ENCODE measurements around the gene CYP4F12.
"Not testable (repeated sequence)": the region's sequence is repeated elsewhere in the genome, so short reads cannot be mapped to it uniquely, and the experiment has no call there.

The CYP4F12 gene

DNA sequence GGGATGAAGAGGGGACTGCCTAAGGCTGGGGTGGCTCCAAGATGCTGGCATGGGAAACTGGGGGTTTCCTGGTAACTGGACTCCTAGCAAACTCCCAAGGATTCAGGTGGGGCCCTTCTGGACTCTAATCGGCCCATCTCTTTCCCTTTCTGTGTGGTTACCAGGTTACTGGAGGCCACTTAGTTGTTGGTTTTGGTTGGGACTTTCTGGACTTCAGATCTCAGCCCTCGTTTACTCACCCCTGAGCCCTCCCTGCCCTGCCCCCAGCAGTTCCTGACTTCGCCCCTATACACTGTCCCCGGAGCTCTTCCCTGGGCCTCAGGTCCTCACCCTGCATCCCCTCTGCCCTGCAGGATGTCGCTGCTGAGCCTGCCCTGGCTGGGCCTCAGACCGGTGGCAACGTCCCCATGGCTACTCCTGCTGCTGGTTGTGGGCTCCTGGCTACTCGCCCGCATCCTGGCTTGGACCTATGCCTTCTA lies 328 bp downstream of the CYP4F12 start:
- Histone ChIP-seq H3K27me3 (ENCODE audit: control insufficient read depth, insufficient read depth, low read length) (no peaks in the 10 kb centered on the region), H3K4me1 (ENCODE audit: control insufficient read depth, insufficient read depth, low read length) (no peaks in the 10 kb centered on the region), H3K4me3 (ENCODE audit: low read depth, low read length) (no peak overlapping the region), H3K9me3 (ENCODE audit: control insufficient read depth, insufficient read depth, low read depth, low read length) (peaks cover 6% of the 10 kb centered on the region; the same call in 1 of the 2 replicates), H3K27ac (ENCODE audit: low read depth, low read length) (no peak overlapping the region), H3K9ac (ENCODE audit: low read length) (no peak overlapping the region), H3K36me3 (ENCODE audit: control insufficient read depth, insufficient read depth, low read length) (no peaks in the 10 kb centered on the region)

DNA sequence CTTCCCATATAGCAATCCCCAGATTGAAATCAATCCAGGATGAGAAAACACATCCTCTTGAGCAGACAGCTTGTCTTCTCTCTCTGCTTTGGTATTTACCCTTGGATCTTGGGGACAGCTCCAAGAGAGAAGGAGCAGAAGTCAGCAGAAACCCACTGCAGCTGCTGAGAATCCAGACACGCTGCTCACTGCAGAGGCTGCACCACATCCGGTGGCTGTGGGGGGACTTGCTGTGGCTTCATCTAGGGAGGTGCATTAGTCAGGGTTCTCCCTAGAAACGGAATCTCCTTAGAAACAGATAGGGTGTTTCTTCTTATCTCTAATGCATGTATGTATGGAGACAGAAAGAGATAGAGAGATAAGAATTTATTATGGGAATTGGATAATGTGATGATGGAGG lies 2.7 kb downstream of the CYP4F12 start:
- Histone ChIP-seq H3K4me3 (ENCODE audit: low read depth, low read length) (no peak overlapping the region), H3K4me1 (ENCODE audit: control insufficient read depth, insufficient read depth, low read length) (no peaks in the 10 kb centered on the region), H3K36me3 (ENCODE audit: control insufficient read depth, insufficient read depth, low read length) (no peaks in the 10 kb centered on the region), H3K9me3 (ENCODE audit: control insufficient read depth, insufficient read depth, low read depth, low read length) (peaks cover 6% of the 10 kb centered on the region; the same call in 1 of the 2 replicates), H3K27me3 (ENCODE audit: control insufficient read depth, insufficient read depth, low read length) (no peaks in the 10 kb centered on the region), H3K9ac (ENCODE audit: low read length) (no peak overlapping the region), H3K27ac (ENCODE audit: low read depth, low read length) (no peak overlapping the region)

DNA sequence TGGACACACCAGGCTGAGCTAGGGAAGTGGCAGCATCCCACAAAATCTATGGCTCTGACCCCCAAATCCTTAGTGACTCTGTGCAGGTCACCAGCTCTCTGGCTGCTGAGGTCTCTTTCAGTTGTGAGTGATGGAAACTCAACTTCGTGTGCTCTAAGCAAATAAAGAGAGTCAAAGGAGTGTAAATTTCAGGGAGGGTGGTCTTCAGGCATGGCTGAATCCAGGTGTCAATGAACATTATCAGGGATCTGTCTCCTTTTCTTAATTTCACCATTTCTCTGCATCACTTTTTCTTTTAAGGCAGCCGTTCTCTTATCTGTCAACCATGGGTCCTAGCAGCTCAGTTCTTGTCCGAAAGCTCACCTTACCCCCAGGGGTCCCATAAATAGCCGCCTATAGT lies 6.2 kb downstream of the CYP4F12 start:
- no peaks in the 10 kb centered on the region for H3K36me3 ChIP-seq (ENCODE audit: control insufficient read depth, insufficient read depth, low read length)
- H3K4me3 ChIP-seq (ENCODE audit: low read depth, low read length) = no peak overlapping the region
- H3K9me3 ChIP-seq (ENCODE audit: control insufficient read depth, insufficient read depth, low read depth, low read length) = peaks cover 21% of the 10 kb centered on the region; the same call in 1 of the 2 replicates
- no peak overlapping the region for H3K9ac ChIP-seq (ENCODE audit: low read length)
- H3K4me1 ChIP-seq (ENCODE audit: control insufficient read depth, insufficient read depth, low read length) = no peaks in the 10 kb centered on the region
- peaks cover 2% of the 10 kb centered on the region; the same call in 1 of the 2 replicates for H3K27me3 ChIP-seq (ENCODE audit: control insufficient read depth, insufficient read depth, low read length)
- H3K27ac ChIP-seq (ENCODE audit: low read depth, low read length) = no peak overlapping the region

DNA sequence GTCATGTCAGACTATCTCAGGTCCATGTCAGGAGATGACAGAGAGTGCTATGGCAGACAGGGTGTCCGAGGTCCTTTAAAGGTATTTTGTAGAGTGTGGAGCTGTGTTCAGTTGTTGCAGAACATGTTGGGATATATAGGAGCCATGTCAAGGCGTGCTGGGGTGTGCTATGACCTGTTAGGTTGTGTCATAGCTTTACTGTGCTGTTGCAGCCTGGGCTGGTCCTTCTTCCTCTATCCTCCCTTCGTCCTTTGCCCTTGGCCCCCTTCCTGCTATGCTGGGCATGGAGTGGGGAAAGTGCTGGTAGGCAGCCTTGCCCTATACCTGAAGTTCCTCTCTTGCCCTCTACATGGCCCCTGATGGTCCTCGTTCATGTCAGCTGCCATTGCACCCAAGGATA lies 7.0 kb downstream of the CYP4F12 start:
- not testable (repeated sequence) for H3K27ac ChIP-seq (ENCODE audit: low read depth, low read length); H3K27me3 ChIP-seq (ENCODE audit: control insufficient read depth, insufficient read depth, low read length)

DNA sequence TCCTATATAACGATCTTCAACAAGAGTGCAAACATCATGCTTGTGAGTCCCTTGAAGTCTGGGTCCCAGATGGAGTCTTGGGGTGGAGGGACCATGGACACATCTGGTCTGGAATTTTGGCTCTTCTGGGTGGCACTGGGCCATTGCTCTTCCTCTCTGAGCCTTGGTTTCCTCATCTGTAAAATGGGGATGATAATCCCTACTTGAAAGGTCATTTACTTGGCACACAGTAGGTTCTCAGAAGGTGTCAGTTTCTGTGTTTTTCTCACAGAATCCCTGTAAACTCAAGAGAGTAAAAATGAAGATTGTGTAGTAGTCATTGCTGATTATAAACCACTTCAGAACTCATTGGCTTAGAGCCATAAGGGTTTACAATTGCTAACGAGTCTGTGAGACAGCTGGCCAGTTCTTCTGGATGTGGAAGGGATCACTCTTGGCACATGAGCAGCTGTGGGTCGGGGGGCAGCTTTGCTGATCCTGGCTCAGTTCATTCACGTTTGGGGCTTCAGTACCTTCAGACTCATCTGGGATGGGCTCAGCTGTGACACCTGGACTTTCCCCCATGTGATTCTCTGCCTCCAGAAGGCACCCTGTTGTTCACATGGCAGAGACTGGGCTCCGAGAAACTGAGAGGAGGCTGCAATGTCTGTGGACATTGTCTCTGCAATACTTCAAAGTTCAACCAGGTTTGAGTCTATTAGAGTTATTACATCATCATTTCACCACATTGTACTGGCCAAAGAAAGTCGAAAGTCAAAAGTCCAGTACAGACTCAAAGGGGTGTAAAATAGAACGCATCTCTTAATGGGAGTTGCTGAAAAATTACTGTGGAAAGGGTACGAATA lies 7.8 kb downstream of the CYP4F12 start:
- no peak overlapping the region for H3K9ac ChIP-seq (ENCODE audit: low read length)
- H3K36me3 ChIP-seq (ENCODE audit: control insufficient read depth, insufficient read depth, low read length) = no peaks in the 10 kb centered on the region
- no peaks in the 10 kb centered on the region for H3K4me1 ChIP-seq (ENCODE audit: control insufficient read depth, insufficient read depth, low read length)
- peaks cover 18% of the 10 kb centered on the region; the same call in 1 of the 2 replicates for H3K9me3 ChIP-seq (ENCODE audit: control insufficient read depth, insufficient read depth, low read depth, low read length)
- H3K4me3 ChIP-seq (ENCODE audit: low read depth, low read length) = no peak overlapping the region
- H3K27ac ChIP-seq (ENCODE audit: low read depth, low read length) = no peak overlapping the region
- peaks cover 2% of the 10 kb centered on the region; the same call in 1 of the 2 replicates for H3K27me3 ChIP-seq (ENCODE audit: control insufficient read depth, insufficient read depth, low read length)

More for the DNA sequence above, 7.0 kb downstream of the CYP4F12 start:
- not testable (repeated sequence) for H3K4me3 ChIP-seq (ENCODE audit: low read depth, low read length); H3K4me1 ChIP-seq (ENCODE audit: control insufficient read depth, insufficient read depth, low read length); H3K36me3 ChIP-seq (ENCODE audit: control insufficient read depth, insufficient read depth, low read length); H3K9ac ChIP-seq (ENCODE audit: low read length)
- H3K9me3 ChIP-seq (ENCODE audit: control insufficient read depth, insufficient read depth, low read depth, low read length) = peaks cover 18% of the 10 kb centered on the region; the same call in 1 of the 2 replicates

DNA sequence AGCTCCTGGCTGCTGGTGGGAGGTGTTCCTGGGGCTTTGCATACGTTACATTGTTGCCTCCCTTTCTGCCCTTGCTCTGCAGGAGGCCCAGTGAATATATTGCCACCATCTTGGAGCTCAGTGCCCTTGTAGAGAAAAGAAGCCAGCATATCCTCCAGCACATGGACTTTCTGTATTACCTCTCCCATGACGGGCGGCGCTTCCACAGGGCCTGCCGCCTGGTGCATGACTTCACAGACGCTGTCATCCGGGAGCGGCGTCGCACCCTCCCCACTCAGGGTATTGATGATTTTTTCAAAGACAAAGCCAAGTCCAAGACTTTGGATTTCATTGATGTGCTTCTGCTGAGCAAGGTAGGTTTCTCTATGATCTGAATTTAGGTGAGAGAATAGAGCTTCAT lies 10.5 kb downstream of the CYP4F12 start:
- no peak overlapping the region for H3K9ac ChIP-seq (ENCODE audit: low read length)
- no peaks in the 10 kb centered on the region for H3K36me3 ChIP-seq (ENCODE audit: control insufficient read depth, insufficient read depth, low read length)
- H3K4me1 ChIP-seq (ENCODE audit: control insufficient read depth, insufficient read depth, low read length) = no peaks in the 10 kb centered on the region
- H3K27ac ChIP-seq (ENCODE audit: low read depth, low read length) = no peak overlapping the region
- no peak overlapping the region for H3K4me3 ChIP-seq (ENCODE audit: low read depth, low read length)
- peaks cover 2% of the 10 kb centered on the region; the same call in 1 of the 2 replicates for H3K27me3 ChIP-seq (ENCODE audit: control insufficient read depth, insufficient read depth, low read length)
- H3K9me3 ChIP-seq (ENCODE audit: control insufficient read depth, insufficient read depth, low read depth, low read length) = peaks cover 28% of the 10 kb centered on the region; the same call in 1 of the 2 replicates

DNA sequence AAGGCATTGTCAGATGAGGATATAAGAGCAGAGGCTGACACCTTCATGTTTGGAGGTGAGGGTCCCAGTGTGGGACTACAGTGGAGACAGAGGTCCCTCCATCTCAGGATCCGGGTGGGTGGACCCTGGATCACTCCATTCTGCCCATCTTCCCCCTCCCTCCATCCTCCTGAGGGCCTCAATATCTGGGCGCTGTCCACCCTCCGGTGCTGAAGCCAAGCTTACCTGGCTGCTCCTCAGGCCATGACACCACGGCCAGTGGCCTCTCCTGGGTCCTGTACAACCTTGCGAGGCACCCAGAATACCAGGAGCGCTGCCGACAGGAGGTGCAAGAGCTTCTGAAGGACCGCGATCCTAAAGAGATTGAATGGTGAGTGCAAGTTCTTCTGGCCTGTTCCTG lies 11.9 kb downstream of the CYP4F12 start:
- Histone ChIP-seq H3K27me3 (ENCODE audit: control insufficient read depth, insufficient read depth, low read length) (peaks cover 2% of the 10 kb centered on the region; the same call in 1 of the 2 replicates), H3K27ac (ENCODE audit: low read depth, low read length) (no peak overlapping the region), H3K36me3 (ENCODE audit: control insufficient read depth, insufficient read depth, low read length) (no peaks in the 10 kb centered on the region), H3K4me1 (ENCODE audit: control insufficient read depth, insufficient read depth, low read length) (no peaks in the 10 kb centered on the region), H3K4me3 (ENCODE audit: low read depth, low read length) (no peak overlapping the region), H3K9ac (ENCODE audit: low read length) (no peak overlapping the region), H3K9me3 (ENCODE audit: control insufficient read depth, insufficient read depth, low read depth, low read length) (peaks cover 31% of the 10 kb centered on the region; the same call in 1 of the 2 replicates)

DNA sequence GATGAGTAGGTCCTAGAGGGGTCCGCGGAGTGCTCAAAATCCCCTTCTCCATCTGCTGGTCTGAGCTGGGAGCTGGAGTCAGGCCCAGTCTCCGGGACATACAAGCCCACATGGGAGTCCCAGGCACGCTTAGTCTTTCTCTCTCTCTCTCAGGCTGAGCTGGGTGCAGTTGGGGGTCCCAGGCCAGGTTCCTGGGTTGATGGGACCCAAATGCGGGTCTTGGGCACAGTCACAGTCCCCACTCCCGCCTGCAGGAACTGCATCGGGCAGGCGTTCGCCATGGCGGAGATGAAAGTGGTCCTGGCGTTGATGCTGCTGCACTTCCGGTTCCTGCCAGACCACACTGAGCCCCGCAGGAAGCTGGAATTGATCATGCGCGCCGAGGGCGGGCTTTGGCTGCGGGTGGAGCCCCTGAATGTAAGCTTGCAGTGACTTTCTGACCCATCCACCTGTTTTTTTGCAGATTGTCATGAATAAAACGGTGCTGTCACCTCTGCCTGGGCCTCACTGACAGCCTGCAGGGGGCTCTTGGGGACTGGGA lies 23.8 kb downstream of the CYP4F12 start:
- no peaks in the 10 kb centered on the region for H3K36me3 ChIP-seq (ENCODE audit: control insufficient read depth, insufficient read depth, low read length)
- H3K9ac ChIP-seq (ENCODE audit: low read length) = no peak overlapping the region
- H3K27me3 ChIP-seq (ENCODE audit: control insufficient read depth, insufficient read depth, low read length) = no peaks in the 10 kb centered on the region; the same call in 1 of the 2 replicates
- H3K4me3 ChIP-seq (ENCODE audit: low read depth, low read length) = no peak overlapping the region
- H3K9me3 ChIP-seq (ENCODE audit: control insufficient read depth, insufficient read depth, low read depth, low read length) = peaks cover 24% of the 10 kb centered on the region; the same call in 1 of the 2 replicates
- no peak overlapping the region for H3K27ac ChIP-seq (ENCODE audit: low read depth, low read length)
- H3K4me1 ChIP-seq (ENCODE audit: control insufficient read depth, insufficient read depth, low read length) = no peaks in the 10 kb centered on the region

DNA sequence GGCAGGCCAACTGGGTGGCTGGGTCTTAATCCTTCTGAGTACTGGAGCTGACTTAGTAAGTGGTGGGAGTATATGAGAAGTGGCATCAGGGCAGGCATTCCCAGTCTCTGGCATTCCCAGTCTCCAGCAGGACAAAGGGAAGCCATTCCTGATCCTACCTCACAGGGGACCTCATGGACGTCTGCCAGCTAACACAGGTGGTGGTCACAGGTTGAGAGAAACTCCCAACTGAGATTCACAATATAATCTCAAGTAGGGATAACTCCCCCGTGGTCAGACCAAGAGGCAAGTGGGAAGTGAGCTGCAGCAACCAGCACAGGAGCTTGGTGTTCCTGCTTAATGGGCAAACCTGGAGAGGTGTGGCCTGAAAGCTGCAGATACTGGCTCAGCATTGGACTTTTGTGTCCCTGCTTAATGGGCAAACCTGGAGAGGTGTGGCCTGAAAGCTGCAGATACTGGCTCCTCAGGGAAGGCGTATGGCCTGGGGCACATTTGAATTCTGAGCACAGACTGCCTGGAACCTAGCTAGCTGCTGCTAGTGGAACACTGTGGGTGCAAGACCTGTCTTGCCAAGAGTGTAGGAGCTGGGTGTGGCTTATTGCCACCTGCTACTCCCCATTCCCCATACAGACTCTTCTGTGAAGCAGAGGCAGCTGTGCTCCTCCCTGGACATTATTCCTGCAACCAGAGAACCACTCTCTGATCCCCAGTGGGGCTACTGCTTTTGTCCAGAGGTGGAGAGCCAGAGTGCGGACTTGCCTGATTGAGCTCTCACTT lies 29.1 kb downstream of the CYP4F12 start:
- H3K9me3 ChIP-seq (ENCODE audit: control insufficient read depth, insufficient read depth, low read depth, low read length) = peaks cover 21% of the 10 kb centered on the region; the same call in 1 of the 2 replicates
- no peak overlapping the region for H3K27ac ChIP-seq (ENCODE audit: low read depth, low read length)
- H3K27me3 ChIP-seq (ENCODE audit: control insufficient read depth, insufficient read depth, low read length) = no peaks in the 10 kb centered on the region; the same call in 1 of the 2 replicates
- H3K36me3 ChIP-seq (ENCODE audit: control insufficient read depth, insufficient read depth, low read length) = no peaks in the 10 kb centered on the region
- H3K4me3 ChIP-seq (ENCODE audit: low read depth, low read length) = no peak overlapping the region
- no peaks in the 10 kb centered on the region for H3K4me1 ChIP-seq (ENCODE audit: control insufficient read depth, insufficient read depth, low read length)
- no peak overlapping the region for H3K9ac ChIP-seq (ENCODE audit: low read length)

DNA sequence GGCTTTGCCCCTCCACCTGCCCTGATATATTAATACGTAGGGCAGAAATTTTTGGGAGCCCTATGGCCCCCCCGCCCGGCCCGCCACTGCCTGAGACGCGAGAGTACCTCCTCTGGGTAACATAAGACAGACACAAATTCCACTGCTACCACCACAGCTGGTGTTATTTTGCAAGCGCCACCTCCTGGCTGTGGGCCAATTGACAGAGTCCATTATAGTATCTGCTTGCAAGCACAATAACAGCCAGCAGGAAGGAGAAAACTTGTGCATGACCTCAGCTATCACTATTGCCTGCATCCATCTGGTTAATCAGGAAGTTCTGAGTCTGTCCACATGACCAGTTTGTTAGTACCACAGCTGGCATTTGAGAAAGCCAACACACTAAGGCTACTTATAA lies 29.6 kb downstream of the CYP4F12 start:
- Histone ChIP-seq H3K9ac (ENCODE audit: low read length) (no peak overlapping the region), H3K9me3 (ENCODE audit: control insufficient read depth, insufficient read depth, low read depth, low read length) (peaks cover 15% of the 10 kb centered on the region; the same call in 1 of the 2 replicates), H3K27me3 (ENCODE audit: control insufficient read depth, insufficient read depth, low read length) (no peaks in the 10 kb centered on the region; the same call in 1 of the 2 replicates), H3K4me1 (ENCODE audit: control insufficient read depth, insufficient read depth, low read length) (no peaks in the 10 kb centered on the region), H3K27ac (ENCODE audit: low read depth, low read length) (no peak overlapping the region), H3K36me3 (ENCODE audit: control insufficient read depth, insufficient read depth, low read length) (no peaks in the 10 kb centered on the region), H3K4me3 (ENCODE audit: low read depth, low read length) (no peak overlapping the region)

Measured in HUES6 (cell line).